Measurements from ENCODE around the gene HSPA8. TPM values are rescaled to one million over a fixed set of nuclear protein-coding genes. Genes with fewer than 3 reads are reported as not detected.

Gene HSPA8
- total RNA-seq, 2 donors from 2014 or later, result 799 to 842 TPM

DNA sequence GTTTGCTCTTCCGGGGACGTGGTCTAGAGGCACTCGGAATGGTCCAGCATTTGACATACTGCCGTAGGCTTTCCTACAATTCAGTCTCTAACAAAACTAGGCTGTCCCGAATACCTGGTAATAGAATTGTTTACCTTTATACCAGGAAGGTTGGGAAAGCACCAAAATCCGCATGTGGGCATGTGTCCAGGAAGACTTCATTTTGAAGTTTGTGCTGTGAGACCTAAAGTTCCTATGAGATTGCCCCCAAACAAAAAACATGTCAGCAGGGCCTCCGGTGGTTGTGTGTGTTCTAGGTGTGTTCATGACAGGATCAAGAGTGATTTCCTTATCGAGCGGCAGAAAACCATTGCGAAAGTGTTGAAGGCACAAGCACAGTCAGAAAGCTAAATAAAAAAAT is 26.1 kb downstream of the HSPA8 start:
- 88% methylated on average over 10 of the region's 10 CpGs for WGBS
- Histone ChIP-seq H3K9me3 (no peaks in the 10 kb centered on the region), H3K36me3 (no peaks in the 10 kb centered on the region), H3K4me1 (replicated peaks) (no peaks in the 10 kb centered on the region), H3K27ac (no peak overlapping the region), H3K4me3 (no peak overlapping the region), H3K27me3 (replicated peaks; ENCODE audit: insufficient read depth) (no peaks in the 10 kb centered on the region)
- intact Hi-C loops (cut with DNase I), result no loop called here
- no peak for TF ChIP-seq POLR2A (IDR thresholded peaks at IDR 0.05)
- TF ChIP-seq, protein P1, sequence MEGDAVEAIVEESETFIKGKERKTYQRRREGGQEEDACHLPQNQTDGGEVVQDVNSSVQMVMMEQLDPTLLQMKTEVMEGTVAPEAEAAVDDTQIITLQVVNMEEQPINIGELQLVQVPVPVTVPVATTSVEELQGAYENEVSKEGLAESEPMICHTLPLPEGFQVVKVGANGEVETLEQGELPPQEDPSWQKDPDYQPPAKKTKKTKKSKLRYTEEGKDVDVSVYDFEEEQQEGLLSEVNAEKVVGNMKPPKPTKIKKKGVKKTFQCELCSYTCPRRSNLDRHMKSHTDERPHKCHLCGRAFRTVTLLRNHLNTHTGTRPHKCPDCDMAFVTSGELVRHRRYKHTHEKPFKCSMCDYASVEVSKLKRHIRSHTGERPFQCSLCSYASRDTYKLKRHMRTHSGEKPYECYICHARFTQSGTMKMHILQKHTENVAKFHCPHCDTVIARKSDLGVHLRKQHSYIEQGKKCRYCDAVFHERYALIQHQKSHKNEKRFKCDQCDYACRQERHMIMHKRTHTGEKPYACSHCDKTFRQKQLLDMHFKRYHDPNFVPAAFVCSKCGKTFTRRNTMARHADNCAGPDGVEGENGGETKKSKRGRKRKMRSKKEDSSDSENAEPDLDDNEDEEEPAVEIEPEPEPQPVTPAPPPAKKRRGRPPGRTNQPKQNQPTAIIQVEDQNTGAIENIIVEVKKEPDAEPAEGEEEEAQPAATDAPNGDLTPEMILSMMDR (IDR thresholded peaks at IDR 0.05), result no peak
- TF ChIP-seq POLR2AphosphoS5 (IDR thresholded peaks at IDR 0.05), result no peak
- DNase-seq (ENCODE audit: low spot score), result no peak

DNA sequence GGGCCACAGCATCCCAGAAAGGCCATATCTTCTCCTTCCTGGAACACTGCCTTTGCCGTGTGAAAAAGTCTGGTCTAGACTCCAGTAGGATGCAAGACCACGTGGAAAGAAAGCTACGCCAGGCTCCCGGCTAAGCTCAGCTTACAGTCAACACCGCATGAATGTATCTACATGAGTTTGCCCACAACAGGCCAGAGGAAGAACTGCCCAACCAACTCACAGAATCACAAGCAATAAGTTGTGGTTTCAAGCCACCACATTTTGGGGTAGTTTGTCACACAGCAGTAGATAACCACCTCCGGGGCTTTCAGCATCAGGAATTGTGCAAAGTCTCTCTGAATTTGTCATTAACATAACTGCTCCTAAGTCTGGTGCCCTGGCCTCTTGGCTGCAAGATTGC is 27.3 kb downstream of the HSPA8 start:
- no peak overlapping the region for H3K27ac ChIP-seq
- H3K4me1 ChIP-seq (replicated peaks), result no peaks in the 10 kb centered on the region
- no peak for TF ChIP-seq POLR2A (IDR thresholded peaks at IDR 0.05)
- no peak for TF ChIP-seq POLR2AphosphoS5 (IDR thresholded peaks at IDR 0.05)
- TF ChIP-seq, protein P1 (IDR thresholded peaks at IDR 0.05), result no peak
- H3K9me3 ChIP-seq, result no peaks in the 10 kb centered on the region
- no peaks in the 10 kb centered on the region for H3K27me3 ChIP-seq (replicated peaks; ENCODE audit: insufficient read depth)
- intact Hi-C loops (cut with DNase I), result no loop called here
- H3K36me3 ChIP-seq, result no peaks in the 10 kb centered on the region
- H3K4me3 ChIP-seq, result no peak overlapping the region
- no peak for DNase-seq (ENCODE audit: low spot score)
- WGBS, result 82% methylated on average over 6 of the region's 6 CpGs

DNA sequence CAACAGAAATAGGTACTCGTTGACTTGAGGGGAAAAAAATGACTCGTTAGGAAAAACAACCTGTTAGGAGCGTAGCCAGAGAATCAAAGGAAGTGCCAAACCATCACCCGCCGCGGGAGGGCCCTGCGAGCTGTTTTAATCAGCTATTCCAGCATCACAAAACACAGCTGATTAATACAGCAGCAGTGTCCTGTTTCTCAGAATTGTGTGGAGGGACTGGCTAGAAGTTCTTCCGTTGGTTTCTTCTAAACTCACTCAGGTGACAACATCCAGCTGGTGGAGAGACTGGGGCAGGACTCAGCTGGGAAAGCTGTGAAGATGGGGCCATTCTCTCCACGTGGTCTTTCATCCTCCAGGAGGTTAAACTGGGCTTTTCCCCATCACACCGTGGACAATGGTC is 28.0 kb downstream of the HSPA8 start:
- Histone ChIP-seq H3K27ac (no peak overlapping the region), H3K4me1 (replicated peaks) (no peaks in the 10 kb centered on the region), H3K4me3 (no peak overlapping the region), H3K9me3 (no peaks in the 10 kb centered on the region), H3K27me3 (replicated peaks; ENCODE audit: insufficient read depth) (no peaks in the 10 kb centered on the region), H3K36me3 (no peaks in the 10 kb centered on the region)
- no peak for DNase-seq (ENCODE audit: low spot score)
- TF ChIP-seq, protein P1 (IDR thresholded peaks at IDR 0.05), result no peak
- WGBS, result 58% methylated on average over 10 of the region's 10 CpGs
- intact Hi-C loops (cut with DNase I), result no loop called here

DNA sequence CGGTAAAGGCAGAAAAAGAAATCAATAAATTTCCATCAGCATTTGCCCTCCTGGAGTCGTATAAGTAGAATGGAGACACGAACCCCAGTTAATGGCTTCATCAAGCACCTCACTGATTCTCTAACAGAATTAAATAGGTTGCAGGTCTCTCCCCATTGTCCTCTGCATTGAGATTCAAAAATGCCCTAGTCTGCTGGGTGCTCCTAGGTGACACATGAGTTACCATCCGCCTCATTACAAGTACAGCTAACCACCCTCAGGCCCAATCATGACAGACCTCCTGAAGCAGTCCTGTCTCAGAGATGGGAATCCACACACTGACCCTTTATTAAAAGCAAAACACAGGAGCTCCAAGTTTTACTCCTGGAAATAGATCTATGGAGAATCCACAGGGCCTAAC is 31.4 kb downstream of the HSPA8 start:
- no peaks in the 10 kb centered on the region for H3K36me3 ChIP-seq
- intact Hi-C loops (cut with DNase I), result no loop called here
- TF ChIP-seq, protein P1 (IDR thresholded peaks at IDR 0.05), result no peak
- TF ChIP-seq POLR2A (IDR thresholded peaks at IDR 0.05), result no peak
- no peak for TF ChIP-seq POLR2AphosphoS5 (IDR thresholded peaks at IDR 0.05)
- no peaks in the 10 kb centered on the region for H3K27me3 ChIP-seq (replicated peaks; ENCODE audit: insufficient read depth)
- H3K9me3 ChIP-seq, result no peaks in the 10 kb centered on the region
- 70% methylated on average over 4 of the region's 4 CpGs for WGBS
- no peak overlapping the region for H3K27ac ChIP-seq
- no peak for DNase-seq (ENCODE audit: low spot score)
- H3K4me1 ChIP-seq (replicated peaks), result no peaks in the 10 kb centered on the region
- H3K4me3 ChIP-seq, result no peak overlapping the region

DNA sequence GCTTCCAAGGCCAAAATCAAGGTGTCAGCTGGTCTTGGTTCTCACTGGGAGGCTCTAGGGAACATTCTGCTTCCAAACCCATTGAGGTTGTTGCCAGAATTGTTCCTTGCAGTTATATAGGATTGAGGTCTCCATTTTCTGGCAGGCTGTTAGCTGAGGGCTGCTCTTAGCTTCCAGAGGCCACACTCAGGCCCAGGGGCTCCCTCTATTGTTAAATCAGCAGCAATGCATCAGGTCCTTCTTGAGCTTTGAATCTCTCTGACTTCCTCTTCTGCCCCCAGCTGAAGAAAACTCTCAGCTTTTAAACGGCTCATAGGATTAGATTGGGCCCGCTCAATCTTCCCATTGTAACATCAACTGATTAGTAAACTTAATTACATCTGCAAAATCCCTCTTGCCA is 41.0 kb downstream of the HSPA8 start:
- 60% methylated on average over 2 of the region's 2 CpGs for WGBS
- DNase-seq (ENCODE audit: low spot score), result no peak
- Histone ChIP-seq H3K4me1 (replicated peaks) (no peaks in the 10 kb centered on the region), H3K27ac (no peak overlapping the region), H3K9me3 (no peaks in the 10 kb centered on the region), H3K36me3 (no peaks in the 10 kb centered on the region), H3K27me3 (replicated peaks; ENCODE audit: insufficient read depth) (no peaks in the 10 kb centered on the region), H3K4me3 (no peak overlapping the region)
- intact Hi-C loops (cut with DNase I), result loop anchor here (5.0 kb wide), 2 partner anchors 109 to 159 kb away; no protein-coding TSS in a partner anchor
- TF ChIP-seq POLR2AphosphoS5 (IDR thresholded peaks at IDR 0.05) (no peak), POLR2A (IDR thresholded peaks at IDR 0.05) (no peak)
- TF ChIP-seq, protein P1 (IDR thresholded peaks at IDR 0.05), result no peak
